PFSK-1 (cell line): ENCODE results near the gene PLA2G3.

Experiments
- FOXP2 ChIP-seq: optimal IDR thresholded peaks from 2 replicates; pipeline ENCODE3; 2011; ENCODE audit warnings: borderline replicate concordance, control low read depth, inconsistent platforms; ENCODE audit not compliant: insufficient read depth; ENCODE audit errors: extremely low read length, extremely low read depth
- POLR2AphosphoS5 ChIP-seq: IDR thresholded peaks from 2 replicates; pipeline ENCODE4 v1.6.1; 2012; ENCODE audit warnings: low read depth, mild to moderate bottlenecking, control low read depth, low read length, moderate library complexity
- SIN3A ChIP-seq: IDR thresholded peaks from 2 replicates; pipeline ENCODE4 v1.6.1; 2012; ENCODE audit warnings: mild to moderate bottlenecking, low read length, moderate library complexity, borderline replicate concordance; ENCODE audit not compliant: insufficient read depth
- TAF1 ChIP-seq: IDR thresholded peaks from 2 replicates; pipeline ENCODE4 v1.6.1; 2012; ENCODE audit warnings: low read length, control low read depth, borderline replicate concordance; ENCODE audit not compliant: insufficient read depth
- TF ChIP-seq, protein P1 (sequence below), 2 experiments: IDR thresholded peaks; 2 replicates each; pipeline versions ENCODE4 v1.6.1 to v1.8.0; 2011 to 2012; ENCODE audit warnings: low read depth in 2 of 2, low read length in 2 of 2, control low read depth in 1 of 2, inconsistent platforms in 1 of 2, mild to moderate bottlenecking in 1 of 2, moderate library complexity in 1 of 2; ENCODE audit not compliant: insufficient read depth in 1 of 2

PLA2G3 gene

DNA sequence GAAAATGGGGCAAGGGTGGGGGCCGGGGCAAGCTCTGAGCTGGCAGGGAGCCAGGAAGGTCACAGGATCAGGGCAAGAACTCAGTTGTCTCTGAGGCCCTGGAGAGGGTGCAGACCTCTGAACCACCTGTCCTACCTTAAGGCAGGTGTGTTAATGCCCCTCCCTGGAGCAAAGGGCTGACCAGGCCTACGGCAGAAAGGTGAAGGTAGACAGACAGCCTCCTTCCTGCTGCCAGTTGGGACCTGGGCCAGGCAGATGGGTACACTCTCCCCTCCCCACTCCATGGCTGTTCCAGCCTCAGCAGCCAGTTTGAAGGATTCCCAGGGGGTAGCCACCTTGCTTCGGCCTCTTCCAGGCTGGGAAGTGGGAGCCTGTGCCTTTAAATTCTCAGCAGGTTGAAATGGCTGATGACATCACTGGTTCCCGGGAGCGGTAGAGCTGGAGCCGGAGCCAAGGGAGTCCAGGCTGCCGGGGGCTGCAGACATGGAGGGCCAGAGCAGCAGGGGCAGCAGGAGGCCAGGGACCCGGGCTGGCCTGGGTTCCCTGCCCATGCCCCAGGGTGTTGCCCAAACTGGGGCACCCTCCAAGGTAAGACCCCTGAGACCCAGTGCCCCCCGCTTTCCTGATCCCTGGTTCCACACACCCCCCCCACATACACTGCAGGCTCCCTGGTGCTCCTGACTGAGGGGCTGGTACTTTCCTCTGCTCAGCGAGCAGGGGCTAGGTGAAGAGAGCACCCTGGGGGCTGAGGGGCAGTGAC lies 17.6 kb downstream of the PLA2G3 start, which contains the start of gene INPP5J:
Gene INPP5J, plus strand, starts transcription at position 435 of the 760 bp plus-strand sequence. Its CDS starts 49 bp downstream, at position 484.
- TF ChIP-seq POLR2AphosphoS5 (peak; percentile 62), SIN3A (no peak)

DNA sequence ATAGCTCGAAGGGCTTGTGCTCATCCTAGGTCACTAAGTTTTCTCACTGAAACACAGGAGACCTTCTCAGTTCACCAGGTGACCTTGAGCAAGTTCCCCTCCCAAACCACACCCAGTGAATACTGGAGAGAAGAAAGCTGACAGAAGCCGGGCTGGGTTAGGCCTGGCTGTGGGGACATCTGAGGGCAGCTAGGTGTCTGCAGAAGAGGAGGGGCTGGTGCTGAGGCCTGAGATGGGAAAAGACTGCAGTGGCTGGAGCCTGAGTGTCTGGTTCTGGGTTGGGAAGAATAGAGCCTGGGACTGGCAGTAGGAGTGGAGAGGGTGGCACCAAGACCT lies 18.1 kb downstream of the PLA2G3 start:
- TF ChIP-seq POLR2AphosphoS5 (no peak), SIN3A (no peak), FOXP2 (no peak), TAF1 (no peak)
- TF ChIP-seq, protein P1, sequence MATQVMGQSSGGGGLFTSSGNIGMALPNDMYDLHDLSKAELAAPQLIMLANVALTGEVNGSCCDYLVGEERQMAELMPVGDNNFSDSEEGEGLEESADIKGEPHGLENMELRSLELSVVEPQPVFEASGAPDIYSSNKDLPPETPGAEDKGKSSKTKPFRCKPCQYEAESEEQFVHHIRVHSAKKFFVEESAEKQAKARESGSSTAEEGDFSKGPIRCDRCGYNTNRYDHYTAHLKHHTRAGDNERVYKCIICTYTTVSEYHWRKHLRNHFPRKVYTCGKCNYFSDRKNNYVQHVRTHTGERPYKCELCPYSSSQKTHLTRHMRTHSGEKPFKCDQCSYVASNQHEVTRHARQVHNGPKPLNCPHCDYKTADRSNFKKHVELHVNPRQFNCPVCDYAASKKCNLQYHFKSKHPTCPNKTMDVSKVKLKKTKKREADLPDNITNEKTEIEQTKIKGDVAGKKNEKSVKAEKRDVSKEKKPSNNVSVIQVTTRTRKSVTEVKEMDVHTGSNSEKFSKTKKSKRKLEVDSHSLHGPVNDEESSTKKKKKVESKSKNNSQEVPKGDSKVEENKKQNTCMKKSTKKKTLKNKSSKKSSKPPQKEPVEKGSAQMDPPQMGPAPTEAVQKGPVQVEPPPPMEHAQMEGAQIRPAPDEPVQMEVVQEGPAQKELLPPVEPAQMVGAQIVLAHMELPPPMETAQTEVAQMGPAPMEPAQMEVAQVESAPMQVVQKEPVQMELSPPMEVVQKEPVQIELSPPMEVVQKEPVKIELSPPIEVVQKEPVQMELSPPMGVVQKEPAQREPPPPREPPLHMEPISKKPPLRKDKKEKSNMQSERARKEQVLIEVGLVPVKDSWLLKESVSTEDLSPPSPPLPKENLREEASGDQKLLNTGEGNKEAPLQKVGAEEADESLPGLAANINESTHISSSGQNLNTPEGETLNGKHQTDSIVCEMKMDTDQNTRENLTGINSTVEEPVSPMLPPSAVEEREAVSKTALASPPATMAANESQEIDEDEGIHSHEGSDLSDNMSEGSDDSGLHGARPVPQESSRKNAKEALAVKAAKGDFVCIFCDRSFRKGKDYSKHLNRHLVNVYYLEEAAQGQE (IDR thresholded peaks at IDR 0.05; ENCODE audit: insufficient read depth in 1 of 2, low read depth in 2 of 2, low read length in 2 of 2), result no peak

DNA sequence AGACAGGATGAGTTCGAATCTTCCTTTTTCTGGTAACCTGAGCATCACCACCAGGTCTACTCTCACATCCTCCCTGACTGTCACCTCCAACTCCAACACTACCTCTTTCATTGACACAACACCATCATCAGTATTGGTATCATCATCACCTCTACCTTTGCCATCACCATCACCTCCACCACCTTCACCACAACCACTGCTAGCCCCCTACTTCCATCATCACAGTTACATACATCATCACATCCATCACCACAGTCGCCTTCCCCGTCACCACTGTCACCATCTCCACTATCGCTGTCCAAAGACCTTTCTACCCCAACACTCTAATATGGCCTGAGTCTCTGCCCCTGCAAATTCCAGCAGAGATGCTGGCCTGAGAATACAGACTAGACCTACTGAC lies 18.9 kb downstream of the PLA2G3 start:
- TF ChIP-seq, protein P1 (IDR thresholded peaks at IDR 0.05; ENCODE audit: insufficient read depth in 1 of 2, low read depth in 2 of 2, low read length in 2 of 2), result no peak
- TF ChIP-seq TAF1 (no peak), POLR2AphosphoS5 (no peak), SIN3A (no peak), FOXP2 (no peak)

DNA sequence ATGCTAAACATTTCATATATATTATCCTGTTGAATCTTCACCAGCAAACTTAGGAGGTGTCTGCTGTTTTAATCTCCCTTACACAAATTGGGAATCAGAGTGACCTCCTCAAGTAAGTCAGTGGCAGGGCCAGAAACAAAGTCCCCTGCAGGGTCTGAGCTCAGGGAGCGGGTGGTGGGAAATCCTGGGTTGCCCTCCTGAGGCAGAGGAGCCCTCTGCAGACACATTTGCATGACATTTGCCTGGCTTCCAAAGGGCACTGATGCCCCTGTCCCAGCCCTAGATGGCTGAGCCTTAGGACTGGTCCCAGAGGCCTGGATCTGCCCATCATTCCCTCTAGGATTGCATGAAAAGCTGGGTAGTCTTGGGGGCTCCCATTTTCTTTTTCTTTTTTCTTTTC lies 19.7 kb downstream of the PLA2G3 start:
- TF ChIP-seq SIN3A (no peak), TAF1 (no peak), FOXP2 (no peak), POLR2AphosphoS5 (no peak)
- TF ChIP-seq, protein P1 (IDR thresholded peaks at IDR 0.05; ENCODE audit: insufficient read depth in 1 of 2, low read depth in 2 of 2, low read length in 2 of 2), result no peak

DNA sequence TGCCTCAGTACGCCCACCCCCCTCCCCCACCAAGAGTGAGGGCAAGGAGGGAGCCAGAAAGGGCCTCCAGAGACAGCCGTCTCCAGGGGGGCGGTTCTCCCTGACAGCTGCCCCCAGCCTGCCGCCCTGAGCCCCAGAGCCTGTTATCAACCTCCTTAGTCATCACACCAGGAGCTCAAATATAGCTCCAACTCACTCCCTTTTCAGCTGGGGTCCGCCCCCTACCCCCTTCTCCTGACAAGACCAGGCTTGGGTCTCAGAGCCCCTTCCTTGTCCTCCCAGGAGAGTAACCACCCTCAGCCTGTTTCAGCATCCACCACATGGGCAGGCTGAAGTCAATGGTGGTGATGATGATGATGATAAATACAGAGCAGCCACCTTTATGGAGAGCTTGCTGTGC lies 20.1 kb downstream of the PLA2G3 start:
- TF ChIP-seq FOXP2 (no peak), POLR2AphosphoS5 (no peak), TAF1 (no peak), SIN3A (no peak)
- TF ChIP-seq, protein P1 (IDR thresholded peaks at IDR 0.05; ENCODE audit: insufficient read depth in 1 of 2, low read depth in 2 of 2, low read length in 2 of 2), result no peak
